Measurements from ENCODE around the gene FAM177A1.

GRCh38 chr14:35088514-35088913 lies 42.4 kb downstream of the FAM177A1 start:
- TF ChIP-seq EZH2 (IDR thresholded peaks at IDR 0.05; ENCODE audit: borderline replicate concordance, low read length): no peak
- TF ChIP-seq CTCF (IDR thresholded peaks at IDR 0.05; ENCODE audit: low read length): no peak

Measured in OCI-LY1 (cell line).